ENCODE data around the gene CAPN7.

Gene CAPN7

GRCh38 chr3:15276028-15276724, 70.1 kb downstream of the CAPN7 start:
- DNase-seq (ENCODE audit: low read depth): no peak

GRCh38 chr3:15277861-15278500, 71.9 kb downstream of the CAPN7 start:
- DNase-seq (ENCODE audit: low read depth): no peak

- DNase-seq (ENCODE audit: low read depth): no peak
Observed at GRCh38 chr3:15279205-15279604, 73.2 kb downstream of the CAPN7 start.

- no peak for DNase-seq (ENCODE audit: low read depth)
Observed at GRCh38 chr3:15279671-15280402, 73.8 kb downstream of the CAPN7 start.

GRCh38 chr3:15280853-15281532, 74.9 kb downstream of the CAPN7 start:
- DNase-seq (ENCODE audit: low read depth): no peak

- no peak for DNase-seq (ENCODE audit: low read depth)
Observed at GRCh38 chr3:15281817-15282216, 75.8 kb downstream of the CAPN7 start.

- DNase-seq (ENCODE audit: low read depth): no peak
Observed at GRCh38 chr3:15283702-15284101, 77.7 kb downstream of the CAPN7 start.

- no peak for DNase-seq (ENCODE audit: low read depth)
Observed at GRCh38 chr3:15284121-15284889, 78.3 kb downstream of the CAPN7 start.

- no peak for DNase-seq (ENCODE audit: low read depth)
Observed at GRCh38 chr3:15286022-15286421, 80.0 kb downstream of the CAPN7 start.

- DNase-seq (ENCODE audit: low read depth): no peak
Observed at GRCh38 chr3:15287565-15288330, 81.7 kb downstream of the CAPN7 start.

GRCh38 chr3:15288331-15289035, 82.4 kb downstream of the CAPN7 start:
- no peak for DNase-seq (ENCODE audit: low read depth)

GRCh38 chr3:15289661-15290060, 83.6 kb downstream of the CAPN7 start:
- DNase-seq (ENCODE audit: low read depth): no peak

- DNase-seq (ENCODE audit: low read depth): no peak
Observed at GRCh38 chr3:15290736-15291135, 84.7 kb downstream of the CAPN7 start.

GRCh38 chr3:15291589-15292541, 85.8 kb downstream of the CAPN7 start:
- peak; percentile 43 for DNase-seq (ENCODE audit: low read depth)

- DNase-seq (ENCODE audit: low read depth): no peak
Observed at GRCh38 chr3:15292765-15293522, 86.9 kb downstream of the CAPN7 start.

- no peak for DNase-seq (ENCODE audit: low read depth)
Observed at GRCh38 chr3:15294929-15295328, 88.9 kb downstream of the CAPN7 start.

GRCh38 chr3:15295506-15295905, 89.5 kb downstream of the CAPN7 start:
- no peak for DNase-seq (ENCODE audit: low read depth)

GRCh38 chr3:15297608-15298350, 91.7 kb downstream of the CAPN7 start:
- DNase-seq (ENCODE audit: low read depth): no peak

All from activated T-helper 1 cell treated with Interleukin-2 at 50 U/mL for 16 hours (primary cell).